Sciatic nerve (tissue), 2 donors: ENCODE results near the gene CLCN2. TPM values are rescaled to one million over a fixed set of nuclear protein-coding genes. Genes with fewer than 3 reads are reported as not detected.

Experiments
- ATAC-seq: fragments of 200-7000 bp; cut with Tn5 transposase; one replicate; pipeline ENCODE4 v1.9.1; 2020; ENCODE audit warnings: mild to moderate bottlenecking, moderate library complexity
- DNase-seq: peaks from one replicate; pipeline ENCODE4 v3.0.0-alpha.2; 2020; ENCODE audit warnings: low spot score
- intact Hi-C: fragments of 100-400 bp; cut with DNase I; formaldehyde crosslinking; loops from one replicate; pipeline ENCODE4 v1.14.2; 2022
- total RNA-seq: library from RNA; stranded (reverse); fragmentation: NEBNext Ultra II Directional; extraction: Animal tissue kit (Norgen Biotek cat#: 25700); gene quantifications from one replicate; pipeline ENCODE4 v1.2.1, GENCODE V29; 2021
- donor health status: DM: no; HTN: no; CAD: no.
- donor health status: DM: no; HTN: no; CAD: no.

Gene CLCN2
- total RNA-seq, 1 donor from 2014 or later = 24.5 TPM

- DNase-seq = no peak
- ATAC-seq = peak; percentile 59
Observed at GRCh38 chr3:184381261-184382224, 20.1 kb upstream of the CLCN2 start.

GRCh38 chr3:184380627-184381260 lies 19.3 kb upstream of the CLCN2 start:
- intact Hi-C loops = no loop called here
- DNase-seq (no peak), ATAC-seq (no peak)

More at GRCh38 chr3:184381261-184382224, 20.1 kb upstream of the CLCN2 start:
- intact Hi-C loops = no loop called here

- peak; percentile 88 for DNase-seq
- intact Hi-C loops = no loop called here
- peak; percentile 57 for ATAC-seq
Observed at GRCh38 chr3:184380185-184380626, 18.8 kb upstream of the CLCN2 start.

GRCh38 chr3:184379358-184380184 lies 18.2 kb upstream of the CLCN2 start, which contains the start of gene CHRD:
Gene CHRD, plus strand, starts transcription at chr3:184380054. Its CDS starts 265 bp downstream, at chr3:184380319.
- DNase-seq (peak; percentile 76), ATAC-seq (peak; percentile 83)
- intact Hi-C loops = loop anchor here (5.0 to 10.0 kb wide), 3 partner anchors 135 to 398 kb away; no protein-coding TSS in a partner anchor

- no peak for DNase-seq
- intact Hi-C loops = loop anchor here (5.0 to 10.0 kb wide), 3 partner anchors 136 to 398 kb away; no protein-coding TSS in a partner anchor
- peak; percentile 18 for ATAC-seq
Observed at GRCh38 chr3:184378651-184379357, 17.4 kb upstream of the CLCN2 start.

GRCh38 chr3:184377882-184378445 lies 16.6 kb upstream of the CLCN2 start, which contains the start of gene THPO:
Gene THPO, minus strand, starts transcription at chr3:184378207. Its CDS starts 1,948 bp downstream, at chr3:184376259.
- intact Hi-C loops = loop anchor here (5.0 to 10.0 kb wide), 3 partner anchors 137 to 399 kb away; no protein-coding TSS in a partner anchor
- ATAC-seq = peak; percentile 20
- no peak for DNase-seq

GRCh38 chr3:184377374-184377773 lies 16.0 kb upstream of the CLCN2 start:
- ATAC-seq (no peak), DNase-seq (no peak)
- intact Hi-C loops = loop anchor here (5.0 to 10.0 kb wide), 3 partner anchors 137 to 400 kb away; no protein-coding TSS in a partner anchor

- DNase-seq = no peak
- no peak for ATAC-seq
- intact Hi-C loops = loop anchor here (5.0 to 10.0 kb wide), 3 partner anchors 139 to 401 kb away; no protein-coding TSS in a partner anchor
Observed at GRCh38 chr3:184375747-184376461, 14.5 kb upstream of the CLCN2 start.

GRCh38 chr3:184373422-184373821 lies 12.0 kb upstream of the CLCN2 start:
- DNase-seq (no peak), ATAC-seq (peak; percentile 47)
- intact Hi-C loops = loop anchor here (10.0 kb wide), 2 partner anchors 141 to 171 kb away; no protein-coding TSS in a partner anchor

- intact Hi-C loops = loop anchor here (10.0 kb wide), 2 partner anchors 142 to 172 kb away; no protein-coding TSS in a partner anchor
- ATAC-seq (no peak), DNase-seq (no peak)
Observed at GRCh38 chr3:184372911-184373310, 11.5 kb upstream of the CLCN2 start.

GRCh38 chr3:184372296-184372821 lies 11.0 kb upstream of the CLCN2 start:
- DNase-seq (no peak), ATAC-seq (no peak)
- intact Hi-C loops = loop anchor here (10.0 kb wide), 2 partner anchors 142 to 172 kb away; no protein-coding TSS in a partner anchor

GRCh38 chr3:184371570-184372018 lies 10.2 kb upstream of the CLCN2 start:
- ATAC-seq (peak; percentile 90), DNase-seq (peak; percentile 82)
- intact Hi-C loops = loop anchor here (10.0 kb wide), 2 partner anchors 143 to 173 kb away; no protein-coding TSS in a partner anchor

GRCh38 chr3:184368586-184369183 lies 7.3 kb upstream of the CLCN2 start:
- intact Hi-C loops = no loop called here
- ATAC-seq (peak; percentile 25), DNase-seq (no peak)

- no peak for DNase-seq
- ATAC-seq = no peak
- intact Hi-C loops = no loop called here
Observed at GRCh38 chr3:184368116-184368515, 6.7 kb upstream of the CLCN2 start.

- DNase-seq = no peak
- ATAC-seq = no peak
- intact Hi-C loops = no loop called here
Observed at GRCh38 chr3:184366619-184367289, 5.3 kb upstream of the CLCN2 start.
